Bone marrow (tissue), 2 donors: ENCODE measurements around the gene GOLPH3.
"Not testable (repeated sequence)": the region's sequence is repeated elsewhere in the genome, so short reads cannot be mapped to it uniquely, and the experiment has no call there.

Experiments used
- DNase-seq, 2 donors: peaks; one replicate each; lab custom pipeline; 2025; lab: John Stamatoyannopoulos, UW

GOLPH3 gene

DNA sequence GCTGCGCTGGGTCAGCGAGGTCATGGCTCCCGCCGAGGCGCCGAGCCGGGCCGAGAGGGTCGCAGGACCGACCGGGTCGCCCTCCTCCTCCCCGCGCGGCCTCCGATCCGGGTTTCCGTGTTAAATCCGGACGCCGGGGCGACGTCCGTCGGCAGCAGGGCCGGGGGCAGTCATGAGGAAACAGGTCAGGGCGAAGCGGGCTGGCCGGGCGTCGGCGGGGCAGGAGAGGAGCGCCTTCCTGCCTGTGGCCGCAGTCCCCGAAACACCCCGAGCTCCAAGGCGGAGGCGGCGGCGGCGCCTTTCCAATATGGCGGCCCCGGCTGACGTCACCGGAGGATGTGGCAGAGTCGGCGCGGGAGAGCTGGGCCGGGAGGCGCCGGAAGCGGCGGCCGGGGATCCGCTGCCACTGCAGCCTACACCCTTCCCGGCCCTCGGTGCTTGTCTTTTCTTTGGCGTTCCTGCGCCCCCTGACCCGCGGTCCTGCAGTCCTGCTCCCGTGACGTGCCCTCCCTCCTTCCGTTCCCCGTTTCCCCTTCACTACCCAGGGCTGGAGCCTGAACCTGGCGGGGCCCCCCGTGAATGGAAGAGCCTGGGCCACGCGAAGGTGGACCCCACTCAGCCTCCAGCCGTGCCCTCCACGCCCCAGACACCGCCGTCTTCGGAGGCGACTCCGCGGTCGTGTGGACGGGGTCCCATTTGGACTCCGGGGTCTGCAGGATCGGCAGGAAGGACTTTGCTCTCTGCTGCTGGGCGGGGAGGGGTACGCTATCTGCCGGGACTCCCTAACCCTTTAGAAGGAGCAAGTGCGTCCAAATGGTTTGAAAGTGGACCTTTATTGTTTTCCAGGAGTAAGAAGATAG lies at the start of gene GOLPH3:
Gene GOLPH3 (minus strand): TSS at position 309 of the 860 bp plus-strand sequence. CDS start 285 bp downstream, at position 24.
- peak; percentile 85 to 87 for DNase-seq

DNA sequence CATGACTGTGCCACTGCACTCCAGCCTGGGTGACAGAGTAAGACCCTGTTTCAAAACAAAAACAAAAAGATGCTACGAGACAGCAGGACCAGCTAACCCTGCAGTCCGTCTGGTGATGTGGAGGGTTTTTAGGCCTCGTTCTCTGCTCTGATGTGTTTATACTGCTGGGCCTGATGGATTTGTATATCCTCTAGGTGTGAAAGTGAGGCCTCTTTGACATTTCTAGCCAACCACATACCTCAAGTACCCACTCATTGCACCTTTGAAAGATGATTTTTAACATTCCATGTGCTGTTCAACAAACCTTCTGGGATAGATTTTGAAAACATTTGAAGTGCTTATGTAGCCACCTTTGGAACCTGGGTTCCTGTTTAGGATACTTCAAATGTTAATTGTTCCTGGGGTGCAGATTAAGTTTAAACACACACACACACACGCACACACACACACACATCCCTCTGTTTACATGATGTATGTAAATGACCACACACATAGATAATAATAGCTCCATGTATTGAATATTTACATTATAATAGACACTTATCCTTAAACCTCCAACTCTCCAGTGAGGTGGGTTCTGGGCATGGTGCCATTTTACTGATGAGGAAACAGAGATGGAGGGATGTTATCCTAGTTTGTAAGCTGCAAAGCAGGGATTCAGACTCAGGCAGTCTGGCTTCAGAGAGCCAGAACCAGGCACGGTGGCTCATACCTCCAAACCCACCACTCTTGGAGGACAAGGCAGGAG lies 48.8 kb upstream of the GOLPH3 start:
- DNase-seq, result no peak

DNA sequence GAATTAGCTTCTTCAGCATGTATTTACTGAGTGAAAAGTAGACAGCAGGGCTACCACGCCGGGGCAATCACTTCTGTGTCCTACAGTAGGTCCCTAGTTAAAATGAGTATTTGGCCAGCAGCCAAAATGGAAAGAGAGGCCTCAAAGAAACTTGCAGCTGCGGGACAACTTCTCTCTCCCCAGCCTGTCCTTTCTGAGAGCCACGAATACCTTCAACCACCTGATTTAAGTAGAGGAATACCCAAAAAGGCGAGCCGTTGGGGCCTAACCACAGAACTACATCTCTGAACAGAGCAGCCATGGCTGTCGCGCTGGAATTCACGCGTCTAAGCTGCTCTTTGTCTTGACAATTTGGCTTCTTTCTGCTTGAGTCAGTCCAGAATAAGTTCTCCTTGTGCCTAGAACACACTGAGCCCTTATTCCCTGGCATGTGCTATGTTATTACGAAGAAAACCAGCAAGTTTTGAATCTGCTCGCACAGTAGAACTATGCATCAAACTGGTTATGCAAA lies 43.8 kb upstream of the GOLPH3 start:
- peak in 1 of 2 donors; percentile 12 for DNase-seq

DNA sequence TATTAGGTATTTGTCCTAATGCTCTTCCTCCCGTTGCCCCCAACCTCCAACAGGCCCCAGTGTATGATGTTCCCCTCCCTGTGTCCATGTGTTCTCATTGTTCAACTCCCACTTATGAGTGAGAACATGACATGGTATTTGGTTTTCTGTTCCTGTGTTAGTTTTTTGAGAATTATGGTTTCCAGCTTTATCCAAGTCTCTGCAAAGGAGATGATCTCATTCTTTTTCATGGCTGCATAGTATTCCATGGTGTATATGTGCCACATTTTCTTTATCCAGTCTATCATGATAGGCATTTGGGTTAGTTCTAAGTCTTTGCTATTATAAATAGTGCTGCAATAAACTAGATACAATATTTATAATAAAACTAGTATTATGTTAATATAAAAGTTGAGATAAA lies 40.2 kb upstream of the GOLPH3 start:
- not testable (repeated sequence) for DNase-seq

DNA sequence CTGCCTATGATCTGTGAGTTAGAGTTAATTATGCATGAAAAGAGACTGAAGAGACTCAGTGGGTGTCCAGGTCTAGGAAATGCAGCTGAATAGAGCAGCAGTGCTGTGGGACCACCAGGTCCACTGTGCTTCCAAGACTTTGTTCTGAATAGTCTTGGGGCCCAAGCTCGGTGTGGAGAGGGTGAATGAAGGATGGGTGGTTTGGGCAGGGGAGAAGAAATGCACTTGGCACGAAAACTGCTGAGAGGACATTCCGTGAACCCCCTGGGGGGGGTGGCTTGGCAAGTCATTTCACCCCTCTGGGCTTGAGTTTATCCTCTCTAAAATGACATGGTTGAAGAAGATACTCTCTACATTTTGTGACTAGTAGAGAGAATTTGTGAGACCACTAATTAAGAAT lies 36.0 kb upstream of the GOLPH3 start:
- no peak for DNase-seq

DNA sequence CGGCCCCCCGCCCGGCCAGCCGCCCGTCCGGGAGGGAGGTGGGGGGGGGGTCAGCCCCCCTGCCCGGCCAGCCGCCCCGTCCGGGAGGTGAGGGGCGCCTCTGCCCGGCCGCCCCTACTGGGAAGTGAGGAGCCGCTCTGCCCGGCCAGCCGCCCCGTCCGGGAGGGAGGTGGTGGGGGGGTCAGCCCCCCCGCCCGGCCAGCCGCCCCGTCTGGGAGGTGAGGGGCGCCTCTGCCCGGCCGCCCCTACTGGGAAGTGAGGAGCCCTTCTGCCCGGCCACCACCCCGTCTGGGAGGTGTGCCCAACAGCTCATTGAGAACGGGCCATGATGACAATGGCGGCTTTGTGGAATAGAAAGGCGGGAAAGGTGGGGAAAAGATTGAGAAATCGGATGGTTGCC lies 34.7 kb upstream of the GOLPH3 start:
- not testable (repeated sequence) for DNase-seq

DNA sequence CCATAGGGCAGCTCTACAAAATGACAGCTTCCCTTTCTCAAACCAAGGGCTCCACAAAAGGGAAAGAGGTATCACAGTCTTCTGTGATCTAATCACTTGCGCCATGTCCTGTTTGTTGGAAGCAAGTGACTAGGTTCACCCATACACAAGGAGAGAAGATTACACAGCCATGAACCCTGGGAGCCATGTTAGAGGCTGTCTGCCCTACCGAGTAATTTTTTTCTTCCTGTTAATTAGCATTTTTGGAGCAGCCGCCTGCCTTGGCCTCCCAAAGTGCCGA lies 33.2 kb upstream of the GOLPH3 start:
- DNase-seq, result no peak

DNA sequence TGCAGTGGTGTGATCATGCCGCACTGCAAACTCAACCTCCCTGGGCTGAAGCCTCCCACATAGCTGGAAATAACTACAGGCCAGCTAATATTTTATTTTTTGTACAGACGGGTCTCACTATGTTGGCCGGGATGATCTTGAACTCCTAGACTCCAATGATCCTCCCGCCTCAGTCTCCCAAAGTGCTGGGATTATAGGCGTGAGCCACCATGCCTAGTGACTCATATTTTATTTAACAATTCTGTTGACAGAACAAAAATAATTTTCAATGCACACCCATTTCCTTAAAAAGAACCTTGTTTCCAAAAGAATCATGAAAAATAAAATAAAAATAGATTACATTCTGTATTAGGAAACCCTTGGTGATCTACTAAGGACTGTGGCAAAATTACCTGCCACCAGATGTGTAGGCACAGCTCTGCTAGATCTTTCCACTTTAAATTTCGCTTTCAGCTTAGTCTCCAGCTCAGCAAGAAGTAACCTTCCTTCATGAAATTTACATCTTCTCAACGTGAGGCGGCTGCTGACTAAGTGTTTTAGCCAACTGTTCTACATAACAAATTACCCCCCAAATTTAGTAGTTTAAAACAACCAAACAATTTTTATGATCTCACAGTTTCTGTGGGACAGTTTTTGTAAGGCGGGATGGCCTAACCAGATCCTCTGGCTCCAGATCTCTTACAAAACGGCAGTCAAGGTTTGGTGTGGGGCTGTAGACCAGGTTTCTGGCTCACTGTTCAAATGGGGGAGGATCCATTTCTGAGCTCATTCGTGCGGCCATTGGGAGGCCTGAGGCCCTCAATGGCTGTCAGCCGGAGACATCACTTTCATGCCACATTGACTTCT lies 32.6 kb upstream of the GOLPH3 start:
- no peak for DNase-seq

DNA sequence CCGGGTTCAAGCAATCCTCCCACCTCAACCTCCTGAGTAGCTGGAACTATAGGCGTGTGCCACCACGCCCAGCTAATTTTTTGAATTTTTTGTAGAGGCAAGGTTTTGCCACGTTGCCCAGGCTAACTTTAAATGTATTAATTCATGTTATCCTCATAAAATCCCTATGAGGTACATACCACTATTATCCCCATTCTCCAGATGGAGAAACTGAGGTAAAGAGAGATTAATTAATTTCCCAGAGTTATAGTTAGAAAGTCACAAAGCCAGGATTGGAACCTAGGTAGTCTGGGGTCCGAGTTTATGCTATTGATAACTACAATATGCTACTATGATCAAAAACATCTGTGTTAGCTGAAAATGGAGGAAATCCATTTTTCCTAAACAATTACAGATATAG lies 31.9 kb upstream of the GOLPH3 start:
- no peak for DNase-seq

DNA sequence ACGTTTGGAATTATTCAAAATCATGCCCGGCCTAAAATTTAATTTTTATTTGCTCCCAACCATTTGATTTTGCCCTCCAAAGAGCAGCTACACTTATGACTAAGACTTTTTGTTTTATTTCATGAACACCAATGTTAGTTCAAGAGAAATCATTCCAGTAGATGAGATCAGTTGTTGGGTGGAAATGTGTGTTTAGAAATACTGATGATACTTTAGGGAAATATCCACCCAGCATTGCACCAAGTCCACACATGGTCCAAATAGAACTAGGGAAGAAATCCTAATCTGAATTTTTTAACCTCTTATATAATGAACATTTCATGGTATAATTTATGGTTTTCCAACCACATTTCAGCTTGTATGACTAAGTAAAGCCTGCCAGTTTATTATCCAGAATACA lies 28.3 kb upstream of the GOLPH3 start:
- DNase-seq, result no peak

DNA sequence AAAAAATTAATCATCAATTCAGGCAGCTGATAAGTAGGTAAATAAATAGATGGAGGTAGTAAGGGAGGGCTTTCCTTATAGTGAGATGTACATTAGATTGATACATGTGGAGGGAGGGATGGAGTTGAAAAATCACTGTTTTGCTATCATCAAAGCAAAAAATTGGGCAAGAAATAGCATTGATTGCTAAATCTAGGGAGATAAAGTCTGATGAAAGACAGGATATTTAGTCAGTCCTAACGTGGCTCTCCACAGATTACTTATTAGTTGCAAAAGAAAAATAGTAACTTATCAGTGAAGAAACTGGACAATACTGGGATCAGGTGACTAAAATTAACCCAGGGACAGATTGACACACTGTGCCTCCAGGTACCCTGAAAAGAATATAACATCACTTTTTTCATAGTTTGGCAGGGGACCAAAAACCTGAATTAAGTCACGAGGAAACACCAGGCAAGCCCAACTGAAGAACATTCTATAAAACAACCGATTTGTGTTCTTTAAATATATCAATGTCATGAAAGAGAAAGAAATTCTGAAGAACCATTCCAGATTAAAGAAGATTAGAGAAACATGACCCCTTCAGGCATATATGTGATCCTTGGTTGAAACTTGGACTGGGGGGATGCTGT lies 27.1 kb upstream of the GOLPH3 start:
- no peak for DNase-seq

DNA sequence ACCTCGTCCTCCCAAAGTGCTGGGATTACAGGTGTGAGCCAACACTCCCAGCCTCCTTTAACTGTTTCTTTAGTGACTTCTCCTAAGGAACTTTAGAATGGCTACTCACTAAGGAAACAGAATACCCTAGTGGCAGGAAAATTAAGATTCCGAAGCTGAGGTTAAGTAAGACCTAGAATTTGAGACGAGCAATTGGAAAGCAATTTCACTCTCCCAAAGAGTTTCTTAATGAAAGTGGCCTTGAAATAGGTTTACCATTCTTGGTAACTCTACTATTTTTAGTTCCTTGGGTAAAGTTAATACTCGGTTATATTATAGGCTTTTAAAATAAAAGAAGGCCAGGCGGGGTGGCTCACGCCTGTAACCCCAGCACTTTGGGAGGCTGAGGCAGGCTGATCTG lies 22.9 kb upstream of the GOLPH3 start:
- DNase-seq, result no peak

DNA sequence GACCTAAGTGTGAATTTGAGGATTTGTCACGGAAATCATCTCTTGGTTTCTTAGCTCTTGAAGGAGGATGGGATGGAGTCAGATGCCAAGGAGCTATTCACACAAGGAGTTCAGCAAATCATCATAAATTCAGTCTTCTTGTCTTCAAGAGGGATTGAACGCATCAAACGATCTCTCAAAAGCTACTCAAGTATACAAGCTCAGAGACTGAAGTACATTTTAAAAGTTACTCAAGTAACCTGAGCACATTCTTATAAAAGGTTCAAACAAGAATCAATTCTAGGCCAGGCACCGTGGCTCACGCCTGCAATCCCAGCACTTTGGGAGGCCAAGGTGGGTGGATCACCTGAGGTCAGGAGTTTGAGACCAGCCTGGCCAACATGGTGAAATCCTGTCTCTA lies 21.1 kb upstream of the GOLPH3 start:
- no peak for DNase-seq

DNA sequence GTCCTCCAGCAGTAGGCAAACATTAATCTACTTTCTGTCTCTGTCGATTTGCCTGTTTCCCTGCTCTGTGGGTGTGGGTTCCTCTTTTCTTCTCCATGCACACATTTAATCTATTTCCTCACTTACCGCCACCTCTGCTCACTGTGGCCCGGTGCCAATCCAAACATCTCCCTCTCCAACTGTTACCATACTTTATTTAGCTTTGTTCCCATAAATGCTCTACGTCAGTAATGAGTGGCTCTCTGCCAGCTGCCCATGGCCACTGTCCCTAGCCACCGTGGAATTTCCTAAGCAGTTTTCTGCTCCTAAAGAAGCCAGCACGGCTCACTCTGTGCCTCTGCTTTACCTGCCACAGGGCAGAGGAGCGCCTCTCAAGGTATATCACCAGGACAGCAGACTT lies 19.5 kb upstream of the GOLPH3 start:
- peak; percentile 24 to 95 for DNase-seq

DNA sequence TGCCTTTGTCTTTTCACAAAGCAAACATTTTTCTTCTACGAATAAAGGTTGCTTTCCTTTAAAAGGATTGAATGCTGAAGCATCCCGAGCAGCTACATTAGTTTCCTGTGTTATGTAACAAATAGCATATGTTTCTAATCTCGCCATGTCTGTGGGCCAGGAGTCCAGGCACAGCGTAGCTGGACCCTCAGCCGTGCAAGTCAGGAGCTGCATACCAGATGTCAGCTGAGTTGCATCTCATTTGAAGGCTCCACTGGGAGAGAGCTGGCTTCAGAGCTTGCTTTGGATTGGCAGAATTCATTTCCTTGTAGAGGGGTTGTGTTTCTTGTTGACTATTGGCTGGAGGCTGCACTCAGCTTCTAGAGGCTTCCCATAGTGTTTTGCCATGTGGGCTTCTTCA lies 16.0 kb upstream of the GOLPH3 start:
- no peak for DNase-seq

DNA sequence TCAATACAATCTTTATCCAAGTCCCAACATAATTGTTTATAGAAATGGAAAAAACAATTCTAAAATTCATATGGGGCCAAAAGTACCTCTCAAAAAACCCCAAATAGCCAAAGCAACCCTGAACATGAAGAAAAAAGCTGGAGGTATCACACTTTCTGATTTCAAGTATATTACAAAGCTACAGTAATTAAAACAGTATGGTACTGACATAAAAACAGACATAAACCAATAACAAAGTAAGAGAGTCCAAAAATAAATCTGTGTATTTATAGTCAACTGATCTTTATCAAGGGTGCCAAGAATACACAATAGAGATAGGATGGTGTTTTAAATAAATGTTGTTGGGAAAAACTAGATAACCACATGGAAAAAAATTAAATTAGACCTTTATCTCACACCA lies 13.6 kb upstream of the GOLPH3 start:
- no peak for DNase-seq

DNA sequence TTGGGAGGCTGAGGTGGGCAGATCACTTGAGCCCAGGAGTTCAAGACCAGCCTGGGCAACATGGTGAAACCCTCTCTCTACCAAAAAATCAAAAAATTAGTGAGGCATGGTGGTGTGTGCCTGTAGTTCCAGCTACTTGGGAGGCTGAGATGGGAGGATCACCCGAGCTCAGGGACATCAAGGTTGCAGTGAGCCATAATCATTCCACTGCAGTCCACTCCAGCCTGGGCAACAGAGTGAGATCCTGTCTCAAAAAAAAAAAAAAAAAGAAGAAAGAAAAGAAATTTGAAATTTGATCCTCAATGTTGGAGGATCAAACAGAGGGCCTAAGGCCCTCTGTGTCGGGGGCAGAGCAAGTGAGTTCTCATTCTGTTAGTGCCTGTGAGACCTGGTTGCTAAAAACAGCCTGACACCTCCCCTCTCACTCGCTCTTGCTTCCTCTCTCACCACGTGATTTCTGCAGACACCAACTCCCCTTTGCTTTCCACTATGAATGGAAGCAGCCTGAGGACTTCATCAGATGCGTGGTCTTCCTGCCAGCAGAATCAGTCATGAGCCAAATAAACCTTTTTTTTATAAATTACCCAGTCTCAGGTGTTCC lies 8.4 kb upstream of the GOLPH3 start:
- DNase-seq, result no peak

DNA sequence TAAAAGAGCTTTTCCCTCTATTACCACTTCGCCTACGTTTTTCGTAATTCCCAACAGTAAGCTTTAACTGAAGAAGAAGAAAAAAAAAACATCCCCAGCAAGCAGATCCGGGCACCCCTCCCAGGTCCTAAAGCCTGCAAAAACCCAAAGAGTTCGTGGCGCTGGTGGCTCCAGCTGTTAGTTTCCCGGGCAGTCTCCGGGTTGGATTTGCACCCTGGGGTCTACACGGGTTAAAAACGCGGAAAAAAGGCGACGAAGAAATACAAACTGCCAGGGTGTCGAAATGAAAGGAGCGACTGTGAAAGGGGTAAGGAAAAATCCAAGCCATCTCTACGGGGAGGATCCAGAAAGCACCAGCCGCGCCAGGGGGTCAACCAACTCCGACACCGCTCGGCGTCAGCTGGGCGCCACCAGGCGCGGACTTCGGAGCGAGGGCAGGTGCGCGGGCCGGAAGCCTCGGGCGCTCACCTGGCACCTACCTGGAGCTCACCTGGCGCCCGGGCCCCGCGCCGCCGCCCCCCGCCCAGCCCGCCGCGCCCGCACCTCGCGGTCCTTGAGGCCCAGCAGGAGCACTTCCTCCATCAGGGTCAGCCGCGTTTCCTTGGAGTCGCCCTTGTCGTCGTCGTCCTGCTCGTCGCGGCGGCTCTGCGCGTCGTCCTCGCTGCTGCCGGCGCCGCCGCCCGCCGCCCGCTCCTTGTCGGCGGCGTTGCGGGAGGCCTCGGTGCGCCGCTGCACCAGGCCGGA lies 680 bp downstream of the GOLPH3 start:
- peak in 1 of 2 donors; percentile 12 for DNase-seq

DNA sequence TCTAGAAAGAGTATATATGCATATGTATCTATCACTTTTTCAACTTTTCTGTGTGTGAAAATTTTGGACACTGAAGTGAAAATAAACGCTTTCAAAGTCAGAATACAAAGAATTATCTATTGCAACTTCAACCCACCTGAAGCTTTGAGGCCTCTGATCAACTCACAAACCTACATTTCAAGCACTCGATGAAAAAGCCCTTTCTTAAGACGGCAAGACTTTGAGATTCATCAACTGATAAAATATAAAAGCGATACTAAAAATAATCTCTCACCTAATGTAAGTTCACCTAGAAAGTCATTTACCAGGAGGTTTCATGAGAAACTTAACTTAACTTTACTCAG lies 1.2 kb downstream of the GOLPH3 start:
- no peak for DNase-seq

DNA sequence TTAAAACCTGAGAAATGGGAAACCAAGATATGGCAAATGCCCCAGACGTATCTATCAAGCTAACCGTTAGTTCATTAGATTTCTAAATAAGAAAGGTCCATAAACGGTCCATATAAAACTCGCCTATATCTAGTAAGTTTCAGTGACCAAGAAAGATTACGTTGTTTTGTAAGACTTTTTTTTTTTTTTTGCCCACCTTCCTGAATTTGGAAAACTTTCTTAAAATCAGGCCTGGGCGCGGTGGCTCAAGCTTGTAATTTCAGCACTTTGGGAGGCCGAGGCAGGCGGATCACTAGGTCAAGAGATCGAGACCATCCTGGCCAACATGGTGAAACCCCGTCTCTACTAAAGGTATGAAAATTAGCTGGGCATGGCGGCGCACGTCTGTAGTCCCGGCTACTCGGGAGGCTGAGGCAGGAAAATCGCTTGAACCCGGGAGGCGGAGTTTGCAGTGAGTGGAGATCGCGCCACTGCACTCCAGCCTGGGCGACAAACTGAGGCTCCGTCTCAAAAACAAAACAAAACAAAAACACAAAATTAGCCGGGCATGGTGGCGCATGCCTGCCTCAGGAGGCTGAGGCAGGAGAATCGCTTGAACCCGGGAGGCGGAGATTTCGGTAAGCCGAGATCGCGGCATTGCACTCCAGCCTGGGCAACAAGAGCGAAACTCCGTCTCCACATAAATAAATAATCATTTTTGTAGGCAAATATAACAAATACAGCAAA lies 1.8 kb downstream of the GOLPH3 start:
- DNase-seq, result not testable (repeated sequence)
